ENCODE results near the gene PLG. TPM values are rescaled to one million over a fixed set of nuclear protein-coding genes. Genes with fewer than 3 reads are reported as not detected.

PLG gene
- polyA plus RNA-seq, 1 experiment: not detected

- DNase-seq (ENCODE audit: low read depth, low spot score): no peak
- POLR2A ChIA-PET: no interaction called here
- H3K27ac ChIP-seq (ENCODE audit: low read depth, low read length): no peak overlapping the region
- CTCF ChIA-PET: no interaction called here
- no peaks in the 10 kb centered on the region for H3K27me3 ChIP-seq (ENCODE audit: control insufficient read depth, insufficient read depth, low read length)
- TF ChIP-seq CTCF (IDR thresholded peaks at IDR 0.05; ENCODE audit: low read depth, low read length): no peak
- H3K4me3 ChIP-seq (ENCODE audit: low read depth, low read length): no peak overlapping the region
- peaks cover 14% of the 10 kb centered on the region for H3K9me3 ChIP-seq (ENCODE audit: control insufficient read depth, insufficient read depth, low read length)
These were observed 12.8 kb downstream of the PLG start for GRCh38 chr6:160714731-160715316.

GRCh38 chr6:160730911-160731310 is 28.9 kb downstream of the PLG start:
- no peak overlapping the region for H3K4me3 ChIP-seq (ENCODE audit: low read depth, low read length)
- H3K9me3 ChIP-seq (ENCODE audit: control insufficient read depth, insufficient read depth, low read length): peaks cover 2% of the 10 kb centered on the region; the same call in 1 of the 2 replicates
- TF ChIP-seq CTCF (IDR thresholded peaks at IDR 0.05; ENCODE audit: low read depth, low read length): no peak
- no peaks in the 10 kb centered on the region for H3K27me3 ChIP-seq (ENCODE audit: control insufficient read depth, insufficient read depth, low read length)
- CTCF ChIA-PET: no interaction called here
- POLR2A ChIA-PET: no interaction called here
- no peak overlapping the region for H3K27ac ChIP-seq (ENCODE audit: low read depth, low read length)
- no peak for DNase-seq (ENCODE audit: low read depth, low spot score)

GRCh38 chr6:160733050-160733646 is 31.1 kb downstream of the PLG start:
- Histone ChIP-seq H3K27me3 (ENCODE audit: control insufficient read depth, insufficient read depth, low read length) (no peaks in the 10 kb centered on the region), H3K9me3 (ENCODE audit: control insufficient read depth, insufficient read depth, low read length) (peaks cover 2% of the 10 kb centered on the region; the same call in 1 of the 2 replicates), H3K4me3 (ENCODE audit: low read depth, low read length) (no peak overlapping the region), H3K27ac (ENCODE audit: low read depth, low read length) (no peak overlapping the region)
- ChIA-PET CTCF (interaction anchor here (0.6 to 4.1 kb wide), 9 partner anchors 257 to 642 kb away, joined by 3 to 53 read pairs (median 4); no protein-coding TSS in a partner anchor), POLR2A (no interaction called here)
- TF ChIP-seq CTCF (IDR thresholded peaks at IDR 0.05; ENCODE audit: low read depth, low read length): peak; percentile 55
- DNase-seq (ENCODE audit: low read depth, low spot score): no peak

GRCh38 chr6:160734627-160735026 is 32.6 kb downstream of the PLG start:
- no peak for TF ChIP-seq CTCF (IDR thresholded peaks at IDR 0.05; ENCODE audit: low read depth, low read length)
- Histone ChIP-seq H3K27ac (ENCODE audit: low read depth, low read length) (no peak overlapping the region), H3K9me3 (ENCODE audit: control insufficient read depth, insufficient read depth, low read length) (peaks cover 2% of the 10 kb centered on the region; the same call in 1 of the 2 replicates), H3K4me3 (ENCODE audit: low read depth, low read length) (no peak overlapping the region), H3K27me3 (ENCODE audit: control insufficient read depth, insufficient read depth, low read length) (no peaks in the 10 kb centered on the region)
- CTCF ChIA-PET: interaction anchor here (1.0 to 4.1 kb wide), 2 partner anchors 634 to 638 kb away, joined by 3 to 53 read pairs; no protein-coding TSS in a partner anchor
- no peak for DNase-seq (ENCODE audit: low read depth, low spot score)
- POLR2A ChIA-PET: interaction anchor here (0.6 kb wide), 1 partner anchor 195 kb away, joined by 3 read pairs; no protein-coding TSS in a partner anchor

- CTCF ChIA-PET: interaction anchor here (4.1 kb wide), 1 partner anchor 637 kb away, joined by 53 read pairs; no protein-coding TSS in a partner anchor
- no peak for DNase-seq (ENCODE audit: low read depth, low spot score)
These were observed 33.5 kb downstream of the PLG start for GRCh38 chr6:160735523-160735922.

More at GRCh38 chr6:160735523-160735922, 33.5 kb downstream of the PLG start:
- H3K27ac ChIP-seq (ENCODE audit: low read depth, low read length): no peak overlapping the region
- no peak overlapping the region for H3K4me3 ChIP-seq (ENCODE audit: low read depth, low read length)
- H3K9me3 ChIP-seq (ENCODE audit: control insufficient read depth, insufficient read depth, low read length): peaks cover 7% of the 10 kb centered on the region
- TF ChIP-seq CTCF (IDR thresholded peaks at IDR 0.05; ENCODE audit: low read depth, low read length): no peak
- no peaks in the 10 kb centered on the region for H3K27me3 ChIP-seq (ENCODE audit: control insufficient read depth, insufficient read depth, low read length)
- POLR2A ChIA-PET: no interaction called here

Measured in AG04450 (cell line).